Neural crest cell (in vitro differentiated cells): Measurements from ENCODE around the gene SORBS1. TPM values are rescaled to one million over a fixed set of nuclear protein-coding genes. Genes with fewer than 3 reads are reported as not detected.

Experiments
- DNase-seq: peaks from one replicate; pipeline ENCODE4 v3.0.0; 2021; ENCODE audit warnings: low read depth, mixed read lengths, low spot score
- H3K27ac Mint-ChIP-seq: one replicate; pipeline ENCODE4 v1.8.0; 2021; ENCODE audit warnings: mild to moderate bottlenecking, mixed read lengths; ENCODE audit not compliant: unreplicated experiment
- H3K27me3 Mint-ChIP-seq: 2 replicates; pipeline ENCODE4 v1.8.0; 2021; ENCODE audit warnings: low read depth, mild to moderate bottlenecking, mixed read lengths
- H3K36me3 Mint-ChIP-seq: 2 replicates; pipeline ENCODE4 v1.8.0; 2021; ENCODE audit warnings: low read depth, mild to moderate bottlenecking, mixed read lengths
- H3K4me1 Mint-ChIP-seq: 2 replicates; pipeline ENCODE4 v1.8.0; 2021; ENCODE audit warnings: mixed read lengths
- H3K4me3 Mint-ChIP-seq: one replicate; pipeline ENCODE4 v1.8.0; 2021; ENCODE audit warnings: mild to moderate bottlenecking, mixed read lengths
- H3K9me3 Mint-ChIP-seq: 2 replicates; pipeline ENCODE4 v1.8.0; 2021; ENCODE audit warnings: mixed read lengths
- total RNA-seq: library from RNA; stranded (reverse); gene quantifications from 2 replicates; pipeline ENCODE4 v1.2.1, GENCODE V29; 2021
- TF ChIP-seq, protein P1 (sequence below): fragments of 200-600 bp; sonication (generic); conservative IDR thresholded peaks from 2 replicates; pipeline ENCODE4 v1.5.0; 2021; ENCODE audit warnings: antibody characterized with exemption, mild to moderate bottlenecking

Gene SORBS1
- total RNA-seq, 1 donor from 2014 or later = 15.3 TPM

DNA sequence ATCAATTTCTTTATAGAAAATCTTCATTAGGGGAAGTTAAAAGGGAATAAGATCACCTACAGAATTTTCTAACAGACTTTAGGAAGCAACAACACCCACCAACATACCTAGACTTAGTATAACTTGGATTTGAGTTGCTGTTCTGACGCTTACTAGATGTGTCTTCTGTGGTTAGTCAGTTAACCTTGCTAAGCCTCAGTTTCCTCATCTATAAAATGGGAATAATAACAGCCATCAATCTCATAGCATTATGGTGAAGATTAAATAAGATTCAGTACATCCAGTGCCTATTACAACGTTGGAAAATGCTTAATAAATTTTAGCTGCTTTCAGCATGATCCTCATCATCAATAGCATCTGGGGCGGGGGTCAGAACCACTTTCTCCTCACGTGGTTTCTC is 106.2 kb downstream of the SORBS1 start:
- no peak for DNase-seq
- H3K36me3 Mint-ChIP-seq = no peaks in the 10 kb centered on the region
- H3K4me1 Mint-ChIP-seq = peaks cover 58% of the 10 kb centered on the region
- H3K9me3 Mint-ChIP-seq = no peaks in the 10 kb centered on the region
- no peak overlapping the region for H3K27ac Mint-ChIP-seq
- TF ChIP-seq, protein P1, sequence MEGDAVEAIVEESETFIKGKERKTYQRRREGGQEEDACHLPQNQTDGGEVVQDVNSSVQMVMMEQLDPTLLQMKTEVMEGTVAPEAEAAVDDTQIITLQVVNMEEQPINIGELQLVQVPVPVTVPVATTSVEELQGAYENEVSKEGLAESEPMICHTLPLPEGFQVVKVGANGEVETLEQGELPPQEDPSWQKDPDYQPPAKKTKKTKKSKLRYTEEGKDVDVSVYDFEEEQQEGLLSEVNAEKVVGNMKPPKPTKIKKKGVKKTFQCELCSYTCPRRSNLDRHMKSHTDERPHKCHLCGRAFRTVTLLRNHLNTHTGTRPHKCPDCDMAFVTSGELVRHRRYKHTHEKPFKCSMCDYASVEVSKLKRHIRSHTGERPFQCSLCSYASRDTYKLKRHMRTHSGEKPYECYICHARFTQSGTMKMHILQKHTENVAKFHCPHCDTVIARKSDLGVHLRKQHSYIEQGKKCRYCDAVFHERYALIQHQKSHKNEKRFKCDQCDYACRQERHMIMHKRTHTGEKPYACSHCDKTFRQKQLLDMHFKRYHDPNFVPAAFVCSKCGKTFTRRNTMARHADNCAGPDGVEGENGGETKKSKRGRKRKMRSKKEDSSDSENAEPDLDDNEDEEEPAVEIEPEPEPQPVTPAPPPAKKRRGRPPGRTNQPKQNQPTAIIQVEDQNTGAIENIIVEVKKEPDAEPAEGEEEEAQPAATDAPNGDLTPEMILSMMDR = no peak
- H3K4me3 Mint-ChIP-seq = no peak overlapping the region
- no peaks in the 10 kb centered on the region for H3K27me3 Mint-ChIP-seq

DNA sequence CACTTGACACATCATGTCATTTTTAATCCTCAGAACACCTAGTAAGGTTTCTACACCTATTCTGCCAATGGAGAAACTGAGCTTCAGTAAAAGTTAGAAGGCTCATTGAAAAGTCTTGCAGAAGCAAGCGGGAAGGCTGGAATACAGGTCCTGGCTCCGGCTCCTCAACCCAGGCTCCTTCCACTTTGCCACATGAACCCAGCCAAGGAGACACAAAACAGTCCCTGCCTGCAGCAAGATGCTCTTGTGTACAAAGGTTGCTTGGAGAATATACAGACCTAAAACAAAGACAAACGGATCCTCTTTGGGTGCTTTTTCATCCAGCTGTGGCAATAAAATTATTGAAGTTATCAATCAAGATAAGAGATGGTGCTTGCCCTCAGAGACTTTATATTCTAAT is 106.8 kb downstream of the SORBS1 start:
- TF ChIP-seq, protein P1 = no peak
- no peak for DNase-seq
- no peaks in the 10 kb centered on the region for H3K9me3 Mint-ChIP-seq
- H3K4me3 Mint-ChIP-seq = no peak overlapping the region
- no peaks in the 10 kb centered on the region for H3K27me3 Mint-ChIP-seq
- H3K27ac Mint-ChIP-seq = no peak overlapping the region
- no peaks in the 10 kb centered on the region for H3K36me3 Mint-ChIP-seq
- peaks cover 52% of the 10 kb centered on the region for H3K4me1 Mint-ChIP-seq

DNA sequence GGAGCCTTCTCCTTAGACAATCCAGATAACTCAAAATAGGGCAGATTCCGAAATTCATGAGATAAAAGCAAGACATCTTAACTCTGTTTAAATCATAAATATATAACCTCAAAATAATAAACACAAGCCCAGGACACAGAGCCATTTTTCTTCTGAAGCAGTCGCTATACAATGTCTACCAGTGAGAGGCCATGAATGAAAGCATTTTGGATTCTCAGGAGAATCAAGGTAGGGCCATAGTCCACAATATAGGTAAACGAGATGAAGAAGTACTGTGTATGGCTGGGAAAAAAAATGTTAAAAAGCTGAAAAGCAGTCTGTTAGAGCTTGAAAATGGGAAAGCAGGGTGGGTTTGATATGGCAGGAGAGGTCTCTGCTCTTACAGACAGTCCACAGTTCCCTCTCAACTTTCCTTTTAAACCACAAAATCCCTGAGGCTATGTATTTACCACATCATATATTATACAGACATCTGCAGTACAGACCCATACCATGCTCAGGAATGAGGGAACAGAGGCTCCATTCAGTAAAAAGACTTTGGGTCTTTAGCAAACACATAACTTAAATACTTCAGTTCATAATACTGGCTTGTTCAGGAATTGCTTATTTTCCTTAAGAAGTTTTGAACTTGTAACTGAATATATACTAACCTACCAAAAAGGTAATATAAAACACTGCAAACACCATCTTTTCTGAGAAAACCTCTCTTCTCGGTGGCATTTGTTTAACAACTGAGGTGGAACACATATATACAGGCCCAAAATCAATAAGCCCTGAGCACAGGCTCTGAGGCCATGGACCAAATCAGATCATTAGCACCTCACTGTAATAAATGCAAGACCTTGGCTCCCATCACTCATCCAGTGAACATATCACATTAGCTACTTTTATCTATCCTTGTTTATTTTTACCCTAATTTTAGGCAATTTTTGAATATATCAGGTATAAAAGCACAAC is 109.3 kb downstream of the SORBS1 start:
- no peak for DNase-seq
- Mint-ChIP-seq H3K27ac (peak overlapping the region; percentile 31), H3K4me1 (peaks cover 50% of the 10 kb centered on the region), H3K27me3 (no peaks in the 10 kb centered on the region), H3K36me3 (no peaks in the 10 kb centered on the region), H3K4me3 (peak overlapping the region; percentile 3), H3K9me3 (no peaks in the 10 kb centered on the region)
- TF ChIP-seq, protein P1 = no peak

DNA sequence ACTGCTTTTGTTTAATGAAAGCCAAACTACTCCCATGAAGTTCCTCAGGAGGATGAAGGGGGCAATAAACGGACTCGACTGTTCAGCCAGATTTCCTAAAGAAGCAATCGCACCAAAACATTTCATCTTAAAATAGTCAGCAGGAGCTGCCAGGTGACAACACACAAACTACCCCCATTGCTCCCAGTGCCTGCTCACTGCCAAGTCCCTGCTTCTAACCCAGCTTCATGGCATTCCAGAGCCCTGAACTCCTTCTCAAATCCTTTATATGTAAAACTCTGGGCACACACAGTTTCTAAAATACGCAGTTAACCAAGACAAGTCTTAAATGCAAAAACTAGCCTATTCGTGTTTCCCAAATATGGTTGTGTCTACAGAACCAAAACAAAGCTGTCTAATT is 110.0 kb downstream of the SORBS1 start:
- DNase-seq = no peak
- Mint-ChIP-seq H3K4me1 (peaks cover 45% of the 10 kb centered on the region), H3K4me3 (peak overlapping the region; percentile 4), H3K9me3 (no peaks in the 10 kb centered on the region), H3K27me3 (no peaks in the 10 kb centered on the region), H3K27ac (peak overlapping the region; percentile 22), H3K36me3 (no peaks in the 10 kb centered on the region)
- TF ChIP-seq, protein P1 = no peak

DNA sequence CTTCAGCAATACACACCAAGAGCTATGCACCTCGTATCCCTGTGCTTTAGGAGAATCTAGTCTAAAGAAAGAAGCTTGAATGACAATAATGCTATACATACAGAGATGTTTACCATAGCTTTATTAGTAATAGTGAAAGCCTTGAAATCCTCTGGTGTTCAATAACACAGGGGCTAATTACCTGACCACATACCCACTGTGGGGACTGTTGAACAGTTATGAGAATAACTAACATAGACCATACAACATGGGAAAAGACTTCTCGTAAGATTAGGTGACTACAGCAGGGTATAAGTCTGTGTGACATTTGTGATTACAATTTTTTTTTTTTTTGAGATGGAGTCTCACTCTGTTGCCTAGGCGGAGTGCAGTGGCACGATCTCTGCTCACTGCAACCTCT is 111.0 kb downstream of the SORBS1 start:
- H3K4me3 Mint-ChIP-seq = no peak overlapping the region
- DNase-seq = no peak
- H3K27ac Mint-ChIP-seq = no peak overlapping the region
- H3K4me1 Mint-ChIP-seq = peaks cover 45% of the 10 kb centered on the region
- H3K27me3 Mint-ChIP-seq = no peaks in the 10 kb centered on the region
- H3K9me3 Mint-ChIP-seq = no peaks in the 10 kb centered on the region
- H3K36me3 Mint-ChIP-seq = no peaks in the 10 kb centered on the region
- TF ChIP-seq, protein P1 = no peak
